Femur (tissue), 1 donor: Measurements from ENCODE around the gene RCVRN.
"Not testable (repeated sequence)": the region's sequence is repeated elsewhere in the genome, so short reads cannot be mapped to it uniquely, and the experiment has no call there.

Experiments
- DNase-seq: peaks from one replicate; pipeline ENCODE4 v3.0.0-alpha.2; 2017

The RCVRN gene

DNA sequence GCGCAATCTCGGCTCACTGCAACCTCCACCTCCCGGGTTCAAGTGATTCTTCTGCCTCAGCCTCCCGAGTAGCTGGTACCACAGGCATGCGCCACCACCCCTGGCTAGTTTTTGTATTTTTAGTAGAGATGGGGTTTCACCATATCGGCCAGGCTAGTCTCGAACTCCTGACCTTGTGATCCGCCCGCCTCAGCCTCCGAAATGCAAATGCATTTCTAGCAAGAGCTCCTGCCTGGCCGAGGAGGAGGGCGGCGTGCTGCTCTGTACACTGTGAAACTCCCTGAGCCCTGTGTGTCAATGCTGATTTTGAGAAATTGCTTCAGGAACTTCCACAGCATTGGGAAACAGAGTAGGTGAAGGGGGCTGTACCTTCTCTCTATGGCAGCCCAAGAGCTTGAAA lies 16.1 kb upstream of the RCVRN start:
- DNase-seq, result not testable (repeated sequence)

- DNase-seq, result no peak
Observed at GRCh38 chr17:9918804-9919352, 13.8 kb upstream of the RCVRN start.

DNA sequence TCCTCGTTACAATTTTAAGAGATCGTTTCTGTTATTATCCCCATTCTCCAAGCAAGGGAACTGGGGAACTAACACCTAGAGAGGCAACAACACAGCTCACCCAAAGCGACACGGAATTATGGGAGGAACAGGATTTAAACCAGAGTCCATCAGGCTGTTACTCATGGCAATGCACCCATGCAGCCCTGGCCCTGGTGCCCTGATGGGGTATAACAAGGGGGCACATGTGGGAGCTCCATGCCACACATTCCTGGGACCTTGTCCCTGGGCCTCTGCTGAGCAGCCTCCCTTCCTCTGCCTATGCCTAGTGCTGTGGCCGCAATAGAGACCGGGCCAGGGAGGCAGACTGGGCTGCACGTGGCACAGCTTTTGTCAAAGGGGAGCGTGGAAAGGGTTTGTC lies 13.3 kb upstream of the RCVRN start:
- DNase-seq, result no peak

GRCh38 chr17:9917801-9918200 lies 12.7 kb upstream of the RCVRN start:
- DNase-seq, result no peak

DNA sequence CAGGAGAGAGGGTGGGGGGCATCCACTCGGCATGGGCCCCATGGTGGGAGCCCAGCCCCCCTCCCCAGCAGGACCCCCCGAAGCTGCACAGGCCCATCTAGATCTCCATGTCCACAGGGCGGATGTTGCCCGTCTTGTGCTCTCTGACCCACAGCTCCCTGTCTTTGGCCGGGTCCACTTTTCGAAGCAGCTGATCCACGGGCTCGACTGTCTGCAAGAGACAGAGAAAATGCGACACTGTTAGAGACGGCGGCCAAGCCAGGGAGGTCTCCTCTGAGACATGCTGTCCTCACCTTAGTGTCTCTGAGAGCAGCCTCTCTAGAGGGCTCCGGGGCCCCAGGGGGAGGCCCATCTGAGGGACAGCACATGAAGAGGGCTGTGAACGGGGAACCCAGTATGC lies 12.1 kb upstream of the RCVRN start:
- no peak for DNase-seq

GRCh38 chr17:9916108-9916507 lies 11.0 kb upstream of the RCVRN start:
- no peak for DNase-seq

GRCh38 chr17:9913476-9913875 lies 8.4 kb upstream of the RCVRN start:
- DNase-seq, result no peak

DNA sequence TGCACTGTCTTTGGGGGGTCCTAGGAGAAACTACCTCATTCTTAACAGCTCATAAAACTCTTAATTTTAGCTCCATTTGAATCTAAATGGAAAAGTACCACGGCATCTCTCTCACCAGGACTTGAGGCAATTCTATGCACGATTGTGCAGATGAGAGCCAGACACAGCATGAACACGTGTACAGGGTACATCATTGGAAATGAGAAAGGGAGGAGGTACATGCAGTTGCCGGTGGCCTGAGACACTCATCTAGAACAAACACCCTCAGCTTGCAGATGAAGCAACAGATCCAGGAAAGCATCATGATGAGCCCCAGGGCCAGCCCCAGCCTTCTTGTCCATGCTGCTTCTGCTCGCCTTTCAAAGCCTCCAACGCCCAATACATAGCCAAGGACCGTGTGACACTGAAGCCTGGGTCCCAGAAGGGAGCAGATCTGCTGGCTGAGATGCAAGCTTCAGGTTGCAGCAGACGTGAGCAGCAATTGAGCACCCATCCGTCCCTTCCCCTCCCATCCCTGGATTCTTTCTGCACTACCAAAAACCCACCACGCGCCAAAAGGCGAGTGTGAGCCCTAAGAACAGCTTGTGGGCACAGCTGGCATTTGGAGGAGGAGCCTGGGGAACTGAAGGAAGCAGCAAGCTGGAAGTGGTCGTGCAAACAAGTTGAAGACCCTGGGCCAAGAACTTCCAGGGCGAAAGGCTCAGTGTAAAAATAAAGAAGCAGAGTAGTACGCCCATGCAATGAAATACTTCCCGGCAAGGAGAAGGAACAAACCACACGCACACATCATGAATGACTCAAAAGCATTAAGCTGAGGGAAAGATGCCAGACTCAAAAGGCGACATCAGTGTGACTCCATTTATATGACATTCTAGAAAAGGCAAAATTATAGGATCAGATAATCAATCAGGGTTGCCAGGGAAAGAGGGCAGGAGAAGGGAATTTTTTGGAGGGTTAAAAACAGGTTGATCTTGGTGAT lies 7.3 kb upstream of the RCVRN start:
- no peak for DNase-seq

- no peak for DNase-seq
Observed at GRCh38 chr17:9911089-9911488, 6.0 kb upstream of the RCVRN start.

DNA sequence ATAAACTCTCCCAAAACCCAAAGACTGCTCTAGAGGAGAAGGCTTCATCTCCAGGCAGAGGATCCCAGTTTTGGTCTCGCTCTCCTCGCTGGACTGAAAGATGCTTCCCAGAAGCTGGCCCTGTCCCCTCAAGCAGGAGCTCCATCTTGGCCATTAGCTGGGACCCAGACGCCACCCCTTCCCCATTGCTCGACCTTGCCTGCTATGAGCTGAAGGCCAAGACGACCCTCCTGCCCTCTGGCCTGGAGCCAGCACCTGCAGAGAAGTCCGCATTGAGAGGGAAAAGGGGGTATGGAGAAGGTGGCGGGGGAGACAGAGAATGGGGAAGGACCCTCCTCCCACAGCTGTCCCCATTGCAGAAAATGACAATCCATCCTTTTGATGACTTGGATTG lies 3.6 kb upstream of the RCVRN start:
- DNase-seq, result no peak

GRCh38 chr17:9907883-9908648 lies 3.0 kb upstream of the RCVRN start:
- no peak for DNase-seq

GRCh38 chr17:9907131-9907530 lies 2.1 kb upstream of the RCVRN start:
- no peak for DNase-seq

DNA sequence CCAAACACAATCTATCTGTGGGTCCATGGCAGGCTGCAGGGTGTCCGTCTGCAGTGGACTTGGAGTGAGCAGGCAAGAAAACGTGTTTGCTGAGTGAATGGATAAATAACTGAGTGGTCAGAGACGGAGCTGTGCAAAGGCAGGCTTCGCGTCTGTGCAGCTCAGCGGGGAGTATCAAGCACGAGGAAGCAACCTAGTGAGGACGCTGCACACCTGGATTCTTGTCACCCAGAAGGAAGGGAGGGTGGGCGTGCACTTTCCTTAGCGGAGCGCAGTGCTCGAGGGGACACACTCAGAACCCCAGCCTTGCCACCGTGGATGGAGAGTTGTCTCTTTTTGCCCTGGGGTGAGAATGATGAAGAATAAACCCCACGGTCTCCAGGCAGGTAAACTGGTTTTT lies 1.5 kb upstream of the RCVRN start:
- no peak for DNase-seq

GRCh38 chr17:9905902-9906301 lies 831 bp upstream of the RCVRN start:
- no peak for DNase-seq

- DNase-seq, result no peak
Observed at GRCh38 chr17:9904277-9905077, 594 bp downstream of the RCVRN start.

- DNase-seq, result no peak
Observed at GRCh38 chr17:9902120-9902519, 3.0 kb downstream of the RCVRN start.

- peak; percentile 54 for DNase-seq
Observed at GRCh38 chr17:9900784-9901183, 4.3 kb downstream of the RCVRN start.

- no peak for DNase-seq
Observed at GRCh38 chr17:9900044-9900594, 5.0 kb downstream of the RCVRN start.

DNA sequence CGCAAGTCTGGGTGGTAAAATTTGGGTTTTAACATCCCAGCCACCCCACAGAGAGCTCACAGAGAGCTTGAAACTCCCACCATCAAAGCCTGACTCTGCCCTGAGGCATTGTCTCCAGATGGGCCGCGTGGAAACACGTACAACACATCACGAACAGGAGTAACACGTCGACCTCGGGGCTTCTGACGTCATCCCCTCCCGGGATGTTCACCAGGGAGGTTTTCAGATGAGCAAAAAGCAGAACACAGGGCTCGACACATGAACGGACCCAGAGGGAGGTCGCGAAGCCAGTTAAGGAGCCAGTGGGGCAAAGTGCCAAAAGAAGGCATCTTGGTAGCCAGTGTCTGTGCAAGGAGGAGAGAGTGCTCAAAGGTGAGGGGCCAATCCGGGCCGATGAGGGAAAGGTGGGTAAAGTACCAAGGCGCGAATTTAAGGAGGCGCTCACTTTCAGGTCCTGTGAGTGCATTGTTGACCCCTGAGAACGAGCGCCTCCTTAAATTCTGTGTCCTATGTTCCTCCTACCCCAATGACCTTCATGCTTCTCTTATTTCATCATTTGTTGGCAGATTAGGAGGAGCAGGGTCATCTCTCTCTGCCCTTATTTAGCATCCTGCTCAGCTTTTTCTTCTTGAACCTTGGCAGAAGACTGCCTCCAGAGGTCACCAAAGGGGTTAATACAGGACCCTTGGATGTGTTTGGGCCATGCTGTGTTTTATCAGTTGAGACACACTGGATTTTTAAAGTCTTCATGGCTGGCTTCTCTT lies 5.6 kb downstream of the RCVRN start:
- DNase-seq, result no peak

GRCh38 chr17:9898812-9899211 lies 6.3 kb downstream of the RCVRN start:
- no peak for DNase-seq

DNA sequence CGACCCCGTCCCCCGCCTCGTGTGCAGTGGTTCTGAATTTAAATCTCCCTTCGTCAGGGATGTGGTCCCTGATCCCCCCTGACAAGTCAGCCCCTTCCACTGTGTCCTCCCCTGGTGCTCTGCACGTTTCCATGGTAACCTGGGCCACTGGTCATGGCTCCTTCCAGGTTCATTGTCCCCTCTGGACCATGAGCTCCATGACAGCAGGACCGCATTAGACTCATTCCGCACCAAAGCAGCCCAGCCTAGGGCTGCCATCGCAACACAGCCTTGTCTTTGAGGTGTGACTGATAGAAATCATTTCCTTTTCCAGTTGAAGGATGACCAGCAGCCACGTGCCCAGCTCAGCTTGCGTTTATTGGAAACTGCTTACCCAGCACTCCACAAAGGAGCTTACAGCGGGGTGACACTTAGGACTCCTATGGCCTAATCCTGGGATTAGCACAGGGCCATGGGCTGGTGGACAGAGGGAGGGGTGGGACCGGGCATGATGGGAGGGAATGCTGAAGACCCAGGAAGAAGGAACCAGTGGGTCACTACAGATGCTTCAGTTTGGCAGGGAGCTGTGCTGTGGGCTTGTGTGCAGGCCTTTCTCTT lies 7.6 kb downstream of the RCVRN start:
- DNase-seq, result no peak
